Measurements from ENCODE around the gene APOL2. TPM values are rescaled to one million over a fixed set of nuclear protein-coding genes. Genes with fewer than 3 reads are reported as not detected.

Gene APOL2
- total RNA-seq, 1 experiment from 2014 or later = 9.9 TPM

- Histone ChIP-seq H2AFZ (ENCODE audit: low read depth, low read length, poor library complexity, severe bottlenecking) (no peak overlapping the region), H3K9ac (ENCODE audit: low read length) (no peak overlapping the region), H3K27me3 (ENCODE audit: insufficient read depth, low read length) (no peaks in the 10 kb centered on the region), H3K4me1 (ENCODE audit: control insufficient read depth in 1 of 2, insufficient read depth in 2 of 2, low read length in 2 of 2) (no peaks in the 10 kb centered on the region), H3K4me3 (replicated peaks in 1 of 2; ENCODE audit: low read depth in 1 of 2, low read length in 2 of 2) (no peak overlapping the region), H3K9me2 (ENCODE audit: insufficient read depth) (no peaks in the 10 kb centered on the region), H3K9me3 (ENCODE audit: control insufficient read depth in 1 of 2, insufficient read depth in 1 of 2, low read depth in 1 of 2, low read length in 2 of 2) (no peaks in the 10 kb centered on the region), H3K36me3 (ENCODE audit: control insufficient read depth in 1 of 2, insufficient read depth in 2 of 2, low read length in 2 of 2) (no peaks in the 10 kb centered on the region), H3K27ac (ENCODE audit: low read depth, low read length) (no peak overlapping the region), H3K79me2 (ENCODE audit: insufficient read depth, low read length) (no peaks in the 10 kb centered on the region), H3K4me2 (ENCODE audit: low read length) (no peak overlapping the region), H4K20me1 (ENCODE audit: insufficient read depth) (no peaks in the 10 kb centered on the region)
- DNase-seq (ENCODE audit: low read depth, low spot score) (no peak), ATAC-seq (no peak)
- TF ChIP-seq EGR1 (IDR thresholded peaks at IDR 0.05; ENCODE audit: low read depth) = no peak
- TF ChIP-seq ZFX (IDR thresholded peaks at IDR 0.05) = no peak
- no peak for TF ChIP-seq SP1 (IDR thresholded peaks at IDR 0.05; ENCODE audit: low read depth)
- TF ChIP-seq RAD21 (IDR thresholded peaks at IDR 0.05; ENCODE audit: low read depth) = no peak
- no peak for TF ChIP-seq POLR2AphosphoS5 (IDR thresholded peaks at IDR 0.05; ENCODE audit: low read depth, low read length)
- no peak for TF ChIP-seq CEBPB (IDR thresholded peaks at IDR 0.05; ENCODE audit: low read depth)
- no peak for TF ChIP-seq SRF (IDR thresholded peaks at IDR 0.05; ENCODE audit: low read depth)
- TF ChIP-seq JUND (IDR thresholded peaks at IDR 0.05) = no peak
- no peak for TF ChIP-seq FOSL1 (IDR thresholded peaks at IDR 0.05; ENCODE audit: low read depth)
- TF ChIP-seq ZBTB33 (IDR thresholded peaks at IDR 0.05; ENCODE audit: extremely low read depth, insufficient replicate concordance, low read length) = no peak
- no peak for TF ChIP-seq ELF1 (IDR thresholded peaks at IDR 0.05; ENCODE audit: borderline replicate concordance, low read depth)
- no peak for TF ChIP-seq POLR2A (IDR thresholded peaks at IDR 0.05; ENCODE audit: borderline replicate concordance, extremely low read depth, insufficient read depth, insufficient read length)
- ChIA-PET CTCF (no interaction called here), RAD21 (ENCODE audit: low non-redundant PET in 1 of 2, low total read pairs in 2 of 2, uncharacterized antibody in 2 of 2, unreplicated experiment in 2 of 2) (no interaction called here), POLR2A (no interaction called here)
- no TSS peak for BruUV-seq (replicated peaks)
- intact Hi-C loops (cut with micrococcal nuclease) = no loop called here
Measured at GRCh38 chr22:36257948-36258670, 18.8 kb upstream of the APOL2 start.

All from HCT116 (cell line).